ENCODE measurements around the gene TUBB4A. TPM values are rescaled to one million over a fixed set of nuclear protein-coding genes. Genes with fewer than 3 reads are reported as not detected.

The TUBB4A gene
- total and polyA plus RNA-seq, 2 of the 8 experiments (the other 6 are each of a cell fraction or from before 2014, with no cell fraction given), result 16.8 to 30.4 TPM

DNA sequence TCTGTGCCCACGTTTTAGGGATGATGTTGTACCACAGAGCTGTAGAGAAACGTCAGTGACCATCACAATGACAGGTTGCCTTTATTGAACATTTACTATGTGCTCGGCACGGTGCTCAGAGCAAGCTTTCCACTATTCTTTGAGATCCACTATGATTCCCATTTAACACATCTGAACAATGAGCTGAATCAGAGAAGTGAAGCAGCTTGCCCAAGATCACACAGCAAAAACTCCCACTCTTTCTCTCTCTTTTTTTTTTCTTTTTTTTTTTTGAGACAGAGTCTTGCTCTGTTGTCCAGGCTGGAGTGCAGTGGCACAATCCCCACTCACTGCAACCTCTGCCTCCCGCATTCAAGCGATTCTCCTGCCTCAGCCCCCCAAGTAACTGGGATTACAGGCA lies 20.6 kb upstream of the TUBB4A start:
- Histone ChIP-seq H3K4me1 (replicated peaks in 1 of 4; ENCODE audit: control insufficient read depth in 3 of 4, insufficient read depth in 4 of 4, low read length in 3 of 4) (peaks cover 0 to 5% (median 0%) of the 10 kb centered on the region in 4 experiments; a peak in 3 of 7 replicates), H3K9me3 (ENCODE audit: insufficient read depth in 2 of 2, low read depth in 1 of 2, low read length in 1 of 2) (no peaks in the 10 kb centered on the region), H4K8ac (ENCODE audit: extremely low read depth, insufficient read depth, low read length) (no peak overlapping the region), H3K4ac (replicated peaks; ENCODE audit: insufficient read length, low read depth, low read length) (no peak overlapping the region), H3K23me2 (ENCODE audit: low read depth, low read length) (0 out of 2 replicates have a peak, but pooled peaks cover 2% of the 10 kb centered on the region), H4K20me1 (replicated peaks in 1 of 2; ENCODE audit: control insufficient read depth in 1 of 2, insufficient read depth in 2 of 2, low read length in 2 of 2) (no peaks in the 10 kb centered on the region), H3K14ac (ENCODE audit: insufficient read length) (no peak overlapping the region), H3K79me2 (ENCODE audit: control insufficient read depth in 1 of 2, insufficient read depth in 2 of 2, low read length in 2 of 2) (no peaks in the 10 kb centered on the region), H4K5ac (ENCODE audit: insufficient read length, low read depth, low read length) (no peak overlapping the region), H3K79me1 (ENCODE audit: low read depth, low read length) (no peaks in the 10 kb centered on the region), H3K27ac (ENCODE audit: low read depth, low read length) (no peak overlapping the region), H2BK5ac (ENCODE audit: low read depth, low read length) (no peak overlapping the region), H3K4me2 (ENCODE audit: insufficient read depth in 1 of 2, low read depth in 2 of 2, low read length in 2 of 2) (no peak overlapping the region), H2BK12ac (ENCODE audit: low read depth, low read length) (no peak overlapping the region), H3K27me3 (replicated peaks in 1 of 4; ENCODE audit: control insufficient read depth in 3 of 4, extremely low read depth in 1 of 4, insufficient read depth in 3 of 4, low read length in 3 of 4) (peaks cover 0 to 2% (median 0%) of the 10 kb centered on the region in 4 experiments; a peak in 1 of 7 replicates), H3K18ac (ENCODE audit: extremely low read depth, low read length) (no peak overlapping the region), H3K4me3 (ENCODE audit: extremely low read depth in 1 of 4, insufficient read depth in 2 of 4, low read depth in 3 of 4, low read length in 4 of 4) (no peak overlapping the region), H2BK20ac (ENCODE audit: low read length) (no peak overlapping the region), H3K9ac (replicated peaks in 1 of 4; ENCODE audit: extremely low read depth in 1 of 4, low read depth in 3 of 4, low read length in 3 of 4) (no peak overlapping the region), H4K91ac (replicated peaks; ENCODE audit: insufficient read length, low read length) (no peak overlapping the region), H2BK15ac (ENCODE audit: low read length) (no peak overlapping the region), H2BK120ac (replicated peaks; ENCODE audit: low read depth, low read length) (no peak overlapping the region), H3K56ac (replicated peaks; ENCODE audit: insufficient read length, low read depth, low read length) (no peak overlapping the region), H2AK5ac (ENCODE audit: low read depth, low read length) (no peak overlapping the region), H3K23ac (ENCODE audit: insufficient read length) (no peak overlapping the region), H3K36me3 (ENCODE audit: control insufficient read depth in 2 of 4, insufficient read depth in 4 of 4, low read length in 3 of 4) (no peaks in the 10 kb centered on the region), H2AFZ (ENCODE audit: low read length) (0 out of 2 replicates have a peak overlapping the region, but pooled peaks have one; percentile 83)
- TF ChIP-seq SP1 (IDR thresholded peaks at IDR 0.05; ENCODE audit: low read depth, low read length) (no peak), FOSL1 (IDR thresholded peaks at IDR 0.05; ENCODE audit: insufficient read depth, low read depth, low read length) (no peak), SUZ12 (IDR thresholded peaks at IDR 0.05; ENCODE audit: low read length) (no peak), EP300 (IDR thresholded peaks at IDR 0.05; ENCODE audit: borderline replicate concordance in 1 of 2, low read depth in 2 of 2, low read length in 2 of 2) (no peak)
- ChIA-PET POLR2A (ENCODE audit: partially characterized antibody) (interaction anchor here (2.8 kb wide), 1 partner anchor 9 kb away, joined by 17 read pairs; the partner anchor contains the start of gene TNFSF9), CTCF (ENCODE audit: partially characterized antibody) (interaction anchor here (1.0 kb wide), 2 partner anchors 36 to 41 kb away, joined by 3 read pairs; partner anchors contain the start of gene DENND1C)
- DNase-seq (ENCODE audit: low read depth in 1 of 2, low spot score in 2 of 2) (no peak), FAIRE-seq (no peak)
- 83% methylated on average over 6 of the region's 6 CpGs; no CpG with 5 or more reads in 1 of the 2 experiments for WGBS, 2 experiments (ENCODE audit: extremely low coverage in 1 of 2, insufficient coverage in 1 of 2, insufficient read length in 1 of 2, insufficient replicate concordance in 2 of 2, low coverage in 1 of 2, low lambda C conversion rate in 2 of 2, missing lambda C conversion rate in 1 of 2)

All from H1 (cell line).